ENCODE results near the gene ITIH5. TPM values are rescaled to one million over a fixed set of nuclear protein-coding genes. Genes with fewer than 3 reads are reported as not detected.
"Not testable (repeated sequence)": the region's sequence is repeated elsewhere in the genome, so short reads cannot be mapped to it uniquely, and the experiment has no call there.

ITIH5 gene
- total RNA-seq, result not detected
- polyA plus RNA-seq, result not detected
- total RNA-seq, result not detected

DNA sequence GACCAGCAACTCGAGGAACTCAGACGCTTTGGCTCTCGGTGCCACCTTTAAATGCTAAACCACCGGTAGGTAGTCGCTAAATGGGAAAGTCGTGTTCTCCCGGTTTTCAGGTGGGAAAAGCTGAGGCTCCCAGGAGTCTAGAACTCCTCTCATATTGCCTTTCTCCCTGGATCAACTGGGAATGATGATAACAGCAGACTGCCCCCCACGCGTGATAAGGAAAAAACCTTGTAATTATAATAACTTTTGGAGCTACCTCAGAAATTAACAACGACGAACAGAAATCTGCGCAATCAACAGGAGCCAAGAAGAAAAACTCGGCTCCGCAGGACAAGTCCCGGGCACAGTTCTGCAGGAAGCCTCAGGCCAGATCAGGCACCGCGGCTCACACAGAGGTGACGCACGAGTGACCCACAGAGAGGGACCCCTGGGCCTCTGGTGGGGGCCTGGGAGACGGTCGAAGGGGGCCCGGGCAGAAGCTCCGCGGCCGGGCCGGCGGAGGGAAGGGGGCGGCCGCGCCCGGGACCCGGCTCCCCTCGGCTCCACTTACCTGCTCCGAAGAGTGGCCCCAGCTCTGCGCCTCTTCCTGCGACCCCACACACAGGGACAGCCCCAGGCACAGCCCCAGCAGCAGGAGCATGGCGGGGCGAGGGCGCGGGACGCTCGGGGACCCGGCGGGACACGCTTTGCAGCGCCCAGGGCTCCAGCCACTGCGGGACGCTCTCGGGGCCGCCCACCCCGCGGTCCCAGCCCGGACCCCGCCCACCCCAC lies at the start of gene ITIH5:
TSS of gene ITIH5 (minus strand) at position 714 of the 771 bp plus-strand sequence. CDS start at position 640, 74 bp downstream.
- ChIA-PET CTCF (no interaction called here), POLR2A (no interaction called here)
- peaks cover 9 to 13% of the 10 kb centered on the region in 2 donors for H3K27me3 ChIP-seq (ENCODE audit: control insufficient read depth in 2 of 2, insufficient read depth in 2 of 2, low read length in 2 of 2)
- DNase-seq, result peak in 4 of 9 donors; percentile 2 to 9 (median 3)
- H3K27ac Mint-ChIP-seq, result peak within 1 kb of the TSS in 2 of 9 donors; percentile 53 to 60
- no peaks in the 10 kb centered on the region for H3K9me3 Mint-ChIP-seq
- no peaks in the 10 kb centered on the region for H3K9me3 ChIP-seq (ENCODE audit: control insufficient read depth in 2 of 3, low read length in 3 of 3)
- H3K27ac ChIP-seq (ENCODE audit: low read depth, low read length), result no peak within 1 kb of the TSS
- H3K36me3 ChIP-seq (ENCODE audit: control insufficient read depth in 2 of 3, insufficient read depth in 3 of 3, low read length in 3 of 3), result no peaks in the 10 kb centered on the region
- peaks cover 7 to 14% of the 10 kb centered on the region in 2 donors for H3K4me1 ChIP-seq (ENCODE audit: control insufficient read depth in 2 of 2, insufficient read depth in 2 of 2, low read length in 2 of 2)
- peaks cover 52 to 74% (median 64%) of the 10 kb centered on the region in 5 donors for H3K27me3 Mint-ChIP-seq
- H3K36me3 Mint-ChIP-seq, result peaks cover 0 to 4% (median 0%) of the 10 kb centered on the region in 5 donors
- peak within 1 kb of the TSS; percentile 2 for H3K4me3 ChIP-seq (ENCODE audit: low read length)
- H3K4me3 Mint-ChIP-seq, result peak within 1 kb of the TSS; percentile 65 to 91 (median 84)
- intact Hi-C loops (cut with micrococcal nuclease), result loop anchor here in 1 of 2 donors (2.0 kb wide), 1 partner anchor 20 kb away; no protein-coding TSS in a partner anchor
- H3K4me1 Mint-ChIP-seq, result peaks cover 6 to 23% (median 21%) of the 10 kb centered on the region in 7 donors
- ATAC-seq, result no peak

DNA sequence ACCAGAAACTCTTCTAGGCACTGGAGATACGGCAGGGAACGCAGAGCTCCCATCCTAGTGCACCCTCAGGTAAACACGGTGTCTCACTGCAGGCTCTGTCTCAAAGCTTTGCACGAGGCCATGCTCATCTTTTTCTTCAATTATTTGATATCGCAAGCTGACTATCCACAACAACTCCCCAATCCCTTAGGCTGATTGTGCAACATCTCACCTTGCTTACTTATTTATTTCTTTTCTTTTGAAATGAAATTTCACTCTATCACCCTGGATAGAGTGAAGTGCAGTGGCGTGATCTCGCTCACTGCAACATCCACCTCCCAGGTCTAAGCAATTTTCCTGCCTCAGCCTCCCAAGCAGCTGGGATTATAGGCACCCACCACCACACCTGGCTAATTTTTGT lies 48.7 kb upstream of the ITIH5 start:
- H3K36me3 ChIP-seq (ENCODE audit: control insufficient read depth in 2 of 3, insufficient read depth in 3 of 3, low read length in 3 of 3), result no peaks in the 10 kb centered on the region
- no peak overlapping the region for H3K27ac Mint-ChIP-seq
- no peak for ATAC-seq

DNA sequence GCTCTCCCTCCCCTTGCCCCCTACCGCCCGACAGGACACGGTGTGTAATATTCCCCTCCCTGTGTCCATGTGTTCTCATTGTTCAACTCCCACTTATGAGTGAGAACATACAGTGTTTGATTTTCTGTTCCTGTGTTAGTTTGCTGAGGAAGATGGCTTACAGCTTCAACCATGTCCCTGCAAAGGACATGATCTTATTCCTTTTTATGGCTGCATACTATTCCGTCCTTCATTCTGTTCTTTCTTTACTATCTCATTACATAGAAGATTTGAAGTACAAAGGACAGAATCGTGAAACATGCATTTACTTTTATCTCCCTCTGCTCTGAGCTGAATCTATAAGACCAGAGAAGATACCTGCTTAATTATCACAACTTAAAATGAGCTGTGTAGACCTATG lies 44.3 kb upstream of the ITIH5 start:
- ATAC-seq; H3K4me3 Mint-ChIP-seq; H3K4me1 Mint-ChIP-seq; H3K4me3 ChIP-seq (ENCODE audit: low read length); POLR2A ChIA-PET; H3K36me3 ChIP-seq (ENCODE audit: control insufficient read depth in 2 of 3, insufficient read depth in 3 of 3, low read length in 3 of 3); H3K9me3 ChIP-seq (ENCODE audit: control insufficient read depth in 2 of 3, low read length in 3 of 3); H3K4me1 ChIP-seq (ENCODE audit: control insufficient read depth in 2 of 2, insufficient read depth in 2 of 2, low read length in 2 of 2); H3K36me3 Mint-ChIP-seq; intact Hi-C loops (cut with micrococcal nuclease); H3K27me3 ChIP-seq (ENCODE audit: control insufficient read depth in 2 of 2, insufficient read depth in 2 of 2, low read length in 2 of 2); H3K27ac Mint-ChIP-seq; DNase-seq; H3K9me3 Mint-ChIP-seq; H3K27ac ChIP-seq (ENCODE audit: low read depth, low read length): not testable (repeated sequence)
- CTCF ChIA-PET, result interaction anchor here (0.6 kb wide), 1 partner anchor 238 kb away, joined by 3 read pairs; no protein-coding TSS in a partner anchor
- H3K27me3 Mint-ChIP-seq, result peaks cover 4 to 30% (median 15%) of the 10 kb centered on the region in 5 donors

More for the DNA sequence above, 48.7 kb upstream of the ITIH5 start:
- Mint-ChIP-seq H3K4me1 (peaks cover 0 to 4% (median 0%) of the 10 kb centered on the region in 7 donors), H3K27me3 (peaks cover 0 to 40% (median 5%) of the 10 kb centered on the region in 5 donors), H3K4me3 (no peak overlapping the region), H3K36me3 (peaks cover 0 to 15% (median 4%) of the 10 kb centered on the region in 5 donors), H3K9me3 (peaks cover 0 to 5% (median 0%) of the 10 kb centered on the region in 11 donors)
- Histone ChIP-seq H3K27ac (ENCODE audit: low read depth, low read length) (no peak overlapping the region), H3K27me3 (ENCODE audit: control insufficient read depth in 2 of 2, insufficient read depth in 2 of 2, low read length in 2 of 2) (no peaks in the 10 kb centered on the region), H3K4me3 (ENCODE audit: low read length) (no peak overlapping the region), H3K9me3 (ENCODE audit: control insufficient read depth in 2 of 3, low read length in 3 of 3) (no peaks in the 10 kb centered on the region), H3K4me1 (ENCODE audit: control insufficient read depth in 2 of 2, insufficient read depth in 2 of 2, low read length in 2 of 2) (no peaks in the 10 kb centered on the region)
- ChIA-PET POLR2A (interaction anchor here (0.6 kb wide), 1 partner anchor 102 kb away, joined by 4 read pairs; no protein-coding TSS in a partner anchor), CTCF (no interaction called here)
- DNase-seq, result no peak
- intact Hi-C loops (cut with micrococcal nuclease), result no loop called here

DNA sequence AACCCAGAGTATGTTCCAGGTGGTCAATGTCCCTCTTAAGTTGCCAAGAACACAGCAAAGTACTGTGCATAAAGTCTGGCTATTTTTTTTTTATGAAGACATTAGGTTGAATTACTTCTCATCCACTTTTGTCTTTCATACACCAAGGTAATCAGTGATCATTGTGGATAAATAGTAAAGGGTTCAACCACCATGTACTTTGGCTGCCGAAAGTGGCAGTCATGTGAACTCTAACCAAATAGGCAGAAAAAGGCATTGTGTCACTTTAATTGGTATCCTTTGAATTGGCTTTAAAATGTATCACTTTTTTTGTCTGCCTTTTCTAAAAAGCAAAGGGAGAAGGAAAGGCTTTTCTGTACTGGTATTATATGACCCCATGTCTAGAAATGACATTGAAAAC lies 43.7 kb upstream of the ITIH5 start:
- H3K4me1 ChIP-seq (ENCODE audit: control insufficient read depth in 2 of 2, insufficient read depth in 2 of 2, low read length in 2 of 2), result no peaks in the 10 kb centered on the region
- no peak overlapping the region for H3K27ac Mint-ChIP-seq
- no peaks in the 10 kb centered on the region for H3K36me3 ChIP-seq (ENCODE audit: control insufficient read depth in 2 of 3, insufficient read depth in 3 of 3, low read length in 3 of 3)
- H3K4me3 ChIP-seq (ENCODE audit: low read length), result no peak overlapping the region
- H3K27me3 ChIP-seq (ENCODE audit: control insufficient read depth in 2 of 2, insufficient read depth in 2 of 2, low read length in 2 of 2), result no peaks in the 10 kb centered on the region
- ATAC-seq, result no peak
- peaks cover 0 to 5% (median 0%) of the 10 kb centered on the region in 11 donors for H3K9me3 Mint-ChIP-seq
- ChIA-PET CTCF (interaction anchor here (0.6 kb wide), 1 partner anchor 238 kb away, joined by 3 read pairs; no protein-coding TSS in a partner anchor), POLR2A (no interaction called here)
- no peak overlapping the region for H3K4me3 Mint-ChIP-seq
- H3K9me3 ChIP-seq (ENCODE audit: control insufficient read depth in 2 of 3, low read length in 3 of 3), result no peaks in the 10 kb centered on the region
- intact Hi-C loops (cut with micrococcal nuclease), result no loop called here
- peaks cover 4 to 28% (median 20%) of the 10 kb centered on the region in 5 donors for H3K27me3 Mint-ChIP-seq
- no peak for DNase-seq
- H3K27ac ChIP-seq (ENCODE audit: low read depth, low read length), result no peak overlapping the region
- no peaks in the 10 kb centered on the region for H3K4me1 Mint-ChIP-seq
- H3K36me3 Mint-ChIP-seq, result peaks cover 0 to 4% (median 0%) of the 10 kb centered on the region in 5 donors

DNA sequence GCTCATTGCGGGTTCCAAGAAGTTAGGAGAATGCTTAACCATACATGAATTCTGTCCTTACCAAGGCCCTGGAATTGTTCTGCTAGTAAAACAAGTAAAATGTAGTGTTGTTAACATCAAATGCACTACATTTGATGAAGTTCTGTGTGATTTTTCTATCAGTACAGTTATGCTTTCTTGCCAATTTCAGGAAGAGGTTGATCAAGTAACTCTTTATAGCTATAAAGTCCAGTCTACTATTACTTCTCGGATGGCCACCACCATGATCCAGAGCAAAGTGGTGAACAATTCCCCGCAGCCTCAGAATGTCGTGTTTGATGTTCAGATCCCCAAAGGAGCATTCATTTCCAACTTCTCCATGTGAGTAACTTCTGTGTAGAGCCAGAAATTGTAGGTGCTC lies 42.1 kb upstream of the ITIH5 start:
- Mint-ChIP-seq H3K36me3 (peaks cover 0 to 4% (median 0%) of the 10 kb centered on the region in 5 donors), H3K9me3 (peaks cover 0 to 5% (median 0%) of the 10 kb centered on the region in 11 donors), H3K4me1 (no peaks in the 10 kb centered on the region), H3K27ac (no peak overlapping the region), H3K27me3 (peaks cover 11 to 33% (median 28%) of the 10 kb centered on the region in 5 donors), H3K4me3 (no peak overlapping the region)
- H3K4me3 ChIP-seq (ENCODE audit: low read length), result no peak overlapping the region
- no peaks in the 10 kb centered on the region for H3K9me3 ChIP-seq (ENCODE audit: control insufficient read depth in 2 of 3, low read length in 3 of 3)
- ChIA-PET POLR2A (no interaction called here), CTCF (no interaction called here)
- no peaks in the 10 kb centered on the region for H3K36me3 ChIP-seq (ENCODE audit: control insufficient read depth in 2 of 3, insufficient read depth in 3 of 3, low read length in 3 of 3)
- DNase-seq (no peak), ATAC-seq (no peak)
- H3K27me3 ChIP-seq (ENCODE audit: control insufficient read depth in 2 of 2, insufficient read depth in 2 of 2, low read length in 2 of 2), result no peaks in the 10 kb centered on the region
- intact Hi-C loops (cut with micrococcal nuclease), result no loop called here
- H3K27ac ChIP-seq (ENCODE audit: low read depth, low read length), result no peak overlapping the region
- H3K4me1 ChIP-seq (ENCODE audit: control insufficient read depth in 2 of 2, insufficient read depth in 2 of 2, low read length in 2 of 2), result no peaks in the 10 kb centered on the region

DNA sequence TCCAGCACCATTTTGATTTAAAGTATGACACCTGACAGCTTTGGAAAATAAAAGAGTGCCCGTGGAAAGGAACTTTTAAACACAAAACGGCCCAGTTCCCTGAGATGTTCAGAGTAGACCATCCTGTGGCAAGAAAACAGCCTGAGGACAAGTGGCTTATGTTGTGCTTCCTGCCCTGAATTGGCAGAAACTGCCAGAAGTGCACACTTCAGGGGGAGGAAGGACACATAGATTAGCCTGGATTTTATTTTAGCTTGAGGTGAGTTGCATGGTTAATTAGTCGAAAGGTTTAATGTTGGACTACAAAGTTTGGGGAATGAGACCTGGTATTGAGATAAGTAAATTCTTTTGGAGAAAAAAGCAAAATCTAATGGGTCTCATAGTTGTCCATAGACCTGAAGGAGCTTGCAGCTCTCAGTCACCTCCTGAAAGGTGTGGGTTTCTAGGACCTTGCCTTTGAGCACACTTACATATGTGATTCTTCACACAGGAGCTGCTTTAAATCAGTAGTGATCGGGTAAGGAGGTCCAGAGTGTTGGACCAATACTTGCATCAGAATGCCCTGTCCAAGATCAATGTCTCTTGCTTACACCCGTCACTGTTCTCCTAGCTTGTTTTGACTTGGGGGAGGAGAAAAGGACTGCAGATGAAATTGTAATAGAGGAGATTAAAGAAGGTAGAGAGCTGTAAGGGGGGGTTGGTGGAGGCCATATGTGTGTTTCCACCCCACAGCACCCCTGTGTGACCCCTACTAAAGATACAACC lies 41.3 kb upstream of the ITIH5 start:
- no peaks in the 10 kb centered on the region for H3K27me3 ChIP-seq (ENCODE audit: control insufficient read depth in 2 of 2, insufficient read depth in 2 of 2, low read length in 2 of 2)
- ChIA-PET POLR2A (no interaction called here), CTCF (no interaction called here)
- no peaks in the 10 kb centered on the region for H3K36me3 Mint-ChIP-seq
- H3K9me3 Mint-ChIP-seq, result peaks cover 0 to 5% (median 0%) of the 10 kb centered on the region in 11 donors
- intact Hi-C loops (cut with micrococcal nuclease), result no loop called here
- no peak overlapping the region for H3K4me3 Mint-ChIP-seq
- ATAC-seq, result no peak
- H3K36me3 ChIP-seq (ENCODE audit: control insufficient read depth in 2 of 3, insufficient read depth in 3 of 3, low read length in 3 of 3), result no peaks in the 10 kb centered on the region
- no peak overlapping the region for H3K4me3 ChIP-seq (ENCODE audit: low read length)
- H3K4me1 ChIP-seq (ENCODE audit: control insufficient read depth in 2 of 2, insufficient read depth in 2 of 2, low read length in 2 of 2), result no peaks in the 10 kb centered on the region
- no peaks in the 10 kb centered on the region for H3K9me3 ChIP-seq (ENCODE audit: control insufficient read depth in 2 of 3, low read length in 3 of 3)
- no peak overlapping the region for H3K27ac Mint-ChIP-seq
- H3K27ac ChIP-seq (ENCODE audit: low read depth, low read length), result no peak overlapping the region
- H3K27me3 Mint-ChIP-seq, result peaks cover 19 to 41% (median 34%) of the 10 kb centered on the region in 5 donors
- no peak for DNase-seq
- no peaks in the 10 kb centered on the region for H3K4me1 Mint-ChIP-seq

Data from naive thymus-derived CD4-positive, alpha-beta T cell (primary cell).